Parathyroid adenoma (tissue), 2 donors: Measurements from ENCODE around the gene FAM76A.
A peak's percentile ranks its signal among the peaks of the same experiment; 100 is the strongest.

Experiments used
- H2AFZ ChIP-seq: fragments of 300-600 bp; sonication (generic); one replicate; pipeline ENCODE4 v1.7.0; 2017; ENCODE audit warnings: antibody characterized with exemption, mild to moderate bottlenecking
- H3K27ac ChIP-seq: fragments of 300-600 bp; sonication (generic); one replicate; pipeline ENCODE4 v1.7.0; 2017
- H3K27me3 ChIP-seq: fragments of 300-600 bp; sonication (generic); one replicate; pipeline ENCODE4 v1.7.0; 2017; ENCODE audit warnings: low read length; ENCODE audit not compliant: control insufficient read depth, insufficient read depth
- H3K36me3 ChIP-seq: fragments of 300-600 bp; sonication (generic); one replicate; pipeline ENCODE4 v1.7.0; 2017; ENCODE audit warnings: low read length; ENCODE audit not compliant: control insufficient read depth, insufficient read depth
- H3K4me1 ChIP-seq: fragments of 300-600 bp; sonication (generic); one replicate; pipeline ENCODE4 v1.7.0; 2017; ENCODE audit warnings: control low read depth
- H3K4me2 ChIP-seq: fragments of 300-600 bp; sonication (generic); one replicate; pipeline ENCODE4 v1.7.0; 2017; ENCODE audit warnings: low read length
- H3K4me3 ChIP-seq: fragments of 300-600 bp; sonication (generic); one replicate; pipeline ENCODE4 v1.7.0; 2017; ENCODE audit warnings: low read depth, low read length
- H3K79me2 ChIP-seq: fragments of 300-600 bp; sonication (generic); one replicate; pipeline ENCODE4 v1.7.0; 2017; ENCODE audit warnings: control low read depth
- H3K9ac ChIP-seq: fragments of 300-600 bp; sonication (generic); one replicate; pipeline ENCODE4 v1.7.0; 2017; ENCODE audit warnings: mild to moderate bottlenecking
- H3K9me3 ChIP-seq: fragments of 300-600 bp; sonication (generic); one replicate; pipeline ENCODE4 v1.7.0; 2017; ENCODE audit warnings: low read length; ENCODE audit not compliant: control insufficient read depth
- TF ChIP-seq, protein P1 (sequence below): fragments of 300-600 bp; sonication (generic); IDR thresholded peaks from one replicate; pipeline ENCODE4 v1.7.0; 2017; ENCODE audit warnings: antibody characterized with exemption, mild to moderate bottlenecking
- donor health status: primary hyperparathyroidism.

Gene FAM76A

DNA sequence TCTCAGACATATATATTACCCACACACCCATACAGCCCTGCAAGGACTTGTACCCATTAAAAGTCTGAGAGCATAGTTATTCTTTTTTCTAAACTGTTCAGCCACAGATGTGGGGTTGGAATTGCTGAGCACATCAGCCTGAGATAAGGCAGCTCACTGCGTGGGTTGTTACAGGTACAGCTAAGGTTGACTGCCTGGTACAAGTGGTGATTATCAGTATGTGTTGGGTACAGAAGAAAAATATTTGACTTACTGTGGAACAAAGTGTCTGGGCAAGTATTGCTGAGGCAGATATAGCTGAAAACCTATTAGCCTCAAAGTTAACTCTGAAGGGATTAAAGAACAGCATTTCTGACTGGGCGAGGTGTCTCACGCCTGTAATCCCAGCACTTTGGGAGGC lies 52.3 kb downstream of the FAM76A start:
- no peaks in the 10 kb centered on the region for H3K9me3 ChIP-seq
- TF ChIP-seq, protein P1, sequence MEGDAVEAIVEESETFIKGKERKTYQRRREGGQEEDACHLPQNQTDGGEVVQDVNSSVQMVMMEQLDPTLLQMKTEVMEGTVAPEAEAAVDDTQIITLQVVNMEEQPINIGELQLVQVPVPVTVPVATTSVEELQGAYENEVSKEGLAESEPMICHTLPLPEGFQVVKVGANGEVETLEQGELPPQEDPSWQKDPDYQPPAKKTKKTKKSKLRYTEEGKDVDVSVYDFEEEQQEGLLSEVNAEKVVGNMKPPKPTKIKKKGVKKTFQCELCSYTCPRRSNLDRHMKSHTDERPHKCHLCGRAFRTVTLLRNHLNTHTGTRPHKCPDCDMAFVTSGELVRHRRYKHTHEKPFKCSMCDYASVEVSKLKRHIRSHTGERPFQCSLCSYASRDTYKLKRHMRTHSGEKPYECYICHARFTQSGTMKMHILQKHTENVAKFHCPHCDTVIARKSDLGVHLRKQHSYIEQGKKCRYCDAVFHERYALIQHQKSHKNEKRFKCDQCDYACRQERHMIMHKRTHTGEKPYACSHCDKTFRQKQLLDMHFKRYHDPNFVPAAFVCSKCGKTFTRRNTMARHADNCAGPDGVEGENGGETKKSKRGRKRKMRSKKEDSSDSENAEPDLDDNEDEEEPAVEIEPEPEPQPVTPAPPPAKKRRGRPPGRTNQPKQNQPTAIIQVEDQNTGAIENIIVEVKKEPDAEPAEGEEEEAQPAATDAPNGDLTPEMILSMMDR: no peak
- no peak overlapping the region for H3K9ac ChIP-seq
- no peak overlapping the region for H3K4me3 ChIP-seq
- no peaks in the 10 kb centered on the region for H3K36me3 ChIP-seq
- no peak overlapping the region for H2AFZ ChIP-seq
- no peaks in the 10 kb centered on the region for H3K27me3 ChIP-seq
- peak overlapping the region; percentile 40 for H3K4me2 ChIP-seq
- H3K79me2 ChIP-seq: peaks cover 11% of the 10 kb centered on the region
- no peak overlapping the region for H3K27ac ChIP-seq
- peaks cover 3% of the 10 kb centered on the region for H3K4me1 ChIP-seq

DNA sequence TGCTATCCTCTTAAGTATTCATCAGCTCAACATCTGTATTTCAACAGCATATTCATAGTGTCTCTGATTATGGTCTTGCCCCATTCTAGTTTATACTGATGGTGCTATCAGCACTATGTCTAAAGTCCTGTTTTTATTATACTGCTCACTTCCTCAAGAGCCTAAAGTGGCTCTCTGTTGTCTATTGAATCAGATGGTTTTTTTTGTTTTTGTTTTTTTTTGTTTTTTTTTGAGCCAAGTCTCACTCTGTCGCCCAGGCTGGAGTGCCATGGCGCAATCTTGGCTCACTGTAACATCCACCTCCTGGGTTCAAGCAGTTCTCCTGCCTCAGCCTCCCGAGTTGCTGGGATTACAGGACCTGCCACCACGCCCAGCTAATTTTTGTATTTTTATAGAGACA lies 53.4 kb downstream of the FAM76A start:
- Histone ChIP-seq H3K4me3 (no peak overlapping the region), H2AFZ (no peak overlapping the region), H3K36me3 (no peaks in the 10 kb centered on the region), H3K4me1 (peaks cover 6% of the 10 kb centered on the region), H3K4me2 (no peak overlapping the region), H3K9ac (no peak overlapping the region), H3K27ac (no peak overlapping the region), H3K27me3 (no peaks in the 10 kb centered on the region), H3K9me3 (no peaks in the 10 kb centered on the region), H3K79me2 (peaks cover 13% of the 10 kb centered on the region)
- TF ChIP-seq, protein P1: no peak

DNA sequence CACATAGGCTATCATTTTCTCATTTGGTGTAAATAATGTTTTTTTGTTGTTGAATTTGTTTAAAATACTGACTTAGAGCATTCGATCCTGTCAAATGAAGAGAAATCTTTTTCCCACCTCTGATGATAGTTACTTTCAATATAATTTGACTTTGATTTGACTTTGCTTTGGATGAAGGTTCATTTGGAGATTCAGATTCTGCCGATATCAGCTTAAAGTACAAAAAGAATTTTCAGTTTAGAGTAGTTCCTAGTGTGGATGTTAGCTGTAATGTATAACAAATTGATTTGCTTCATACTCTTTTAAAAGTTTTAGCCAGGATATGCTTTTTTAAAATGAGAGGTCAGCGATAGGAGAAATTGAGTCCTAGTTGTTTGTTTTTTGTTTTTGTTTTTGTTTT lies 57.2 kb downstream of the FAM76A start:
- H2AFZ ChIP-seq: no peak overlapping the region
- TF ChIP-seq, protein P1: no peak
- no peaks in the 10 kb centered on the region for H3K27me3 ChIP-seq
- H3K36me3 ChIP-seq: no peaks in the 10 kb centered on the region
- peaks cover 5% of the 10 kb centered on the region for H3K79me2 ChIP-seq
- H3K4me3 ChIP-seq: peak overlapping the region; percentile 6
- H3K4me1 ChIP-seq: peaks cover 6% of the 10 kb centered on the region
- H3K9ac ChIP-seq: no peak overlapping the region
- H3K4me2 ChIP-seq: peak overlapping the region; percentile 7
- no peaks in the 10 kb centered on the region for H3K9me3 ChIP-seq
- peak overlapping the region; percentile 1 for H3K27ac ChIP-seq

DNA sequence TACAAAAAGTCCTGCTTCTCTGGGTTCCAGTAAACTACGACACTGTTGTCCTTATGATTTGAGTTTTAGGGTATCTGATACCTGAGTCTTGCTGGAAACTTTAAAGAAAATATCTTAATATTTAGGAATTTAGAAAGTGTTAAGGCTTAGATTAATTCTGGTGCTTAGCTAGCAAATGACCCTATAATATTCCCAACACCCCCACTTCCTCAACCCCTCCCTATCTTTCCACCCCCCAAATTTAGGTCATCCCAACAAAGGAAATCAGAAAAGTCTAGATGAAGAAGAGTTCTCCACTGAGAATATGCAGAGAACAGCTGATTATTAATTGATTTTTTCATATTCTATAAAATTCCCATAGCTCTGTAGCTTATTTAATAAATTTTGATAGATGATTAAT lies 58.9 kb downstream of the FAM76A start:
- H3K27ac ChIP-seq: no peak overlapping the region
- peaks cover 6% of the 10 kb centered on the region for H3K4me1 ChIP-seq
- TF ChIP-seq, protein P1: no peak

DNA sequence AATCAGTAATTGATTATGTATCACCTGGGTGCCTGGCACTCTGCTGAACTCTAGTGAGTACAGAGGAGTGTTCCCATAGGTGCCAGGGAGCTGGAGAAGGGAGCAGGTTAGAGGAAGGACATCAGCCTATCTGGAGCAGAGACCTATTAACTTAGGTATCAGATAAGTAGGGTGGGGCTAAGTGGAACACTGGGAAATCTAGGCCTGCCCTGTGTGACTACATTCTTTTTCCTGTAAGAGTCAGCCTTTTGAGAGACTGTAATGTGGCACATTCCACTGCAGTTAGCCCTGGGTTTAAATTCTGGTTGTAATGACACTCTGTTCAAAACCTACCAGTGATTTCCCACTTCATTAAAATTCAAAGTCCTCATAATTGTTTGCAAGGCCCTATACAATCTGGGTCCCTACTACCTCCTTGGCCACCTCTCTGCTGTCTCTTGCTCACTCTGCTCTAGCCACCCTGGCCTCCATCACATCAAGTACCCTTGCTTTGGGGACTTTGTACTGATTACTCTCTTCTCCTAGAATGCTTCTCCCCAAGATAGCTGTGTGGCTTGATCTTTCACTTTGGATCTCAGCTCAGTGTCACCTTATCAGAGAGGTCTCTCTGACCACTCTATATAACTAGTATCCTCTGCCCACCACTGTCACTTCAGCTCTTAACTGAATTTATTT lies 60.2 kb downstream of the FAM76A start:
- Histone ChIP-seq H2AFZ (no peak overlapping the region), H3K9ac (no peak overlapping the region), H3K4me2 (peak overlapping the region; percentile 39), H3K9me3 (no peaks in the 10 kb centered on the region), H3K36me3 (no peaks in the 10 kb centered on the region), H3K27me3 (no peaks in the 10 kb centered on the region), H3K27ac (no peak overlapping the region), H3K4me3 (peak overlapping the region; percentile 17), H3K4me1 (peaks cover 8% of the 10 kb centered on the region), H3K79me2 (peaks cover 3% of the 10 kb centered on the region)
- TF ChIP-seq, protein P1: no peak

More for the DNA sequence above, 58.9 kb downstream of the FAM76A start:
- Histone ChIP-seq H3K27me3 (no peaks in the 10 kb centered on the region), H3K79me2 (peaks cover 3% of the 10 kb centered on the region), H2AFZ (no peak overlapping the region), H3K4me3 (no peak overlapping the region), H3K9ac (no peak overlapping the region), H3K4me2 (no peak overlapping the region), H3K36me3 (no peaks in the 10 kb centered on the region), H3K9me3 (no peaks in the 10 kb centered on the region)
